Chondrocyte (in vitro differentiated cells): ENCODE results near the gene SPEM2. TPM values are rescaled to one million over a fixed set of nuclear protein-coding genes. Genes with fewer than 3 reads are reported as not detected.
A peak's percentile ranks its signal among the peaks of the same experiment; 100 is the strongest.

Experiments used
- DNase-seq: peaks from one replicate; pipeline ENCODE4 v3.0.0; 2021; ENCODE audit warnings: mixed read lengths, low spot score
- H3K27ac Mint-ChIP-seq: one replicate; pipeline ENCODE4 v1.8.0; 2021; ENCODE audit warnings: mild to moderate bottlenecking, moderate library complexity, mixed read lengths; ENCODE audit not compliant: unreplicated experiment
- H3K27me3 Mint-ChIP-seq: 2 replicates; pipeline ENCODE4 v1.8.0; 2021; ENCODE audit warnings: low read depth, mixed read lengths
- H3K36me3 Mint-ChIP-seq: 2 replicates; pipeline ENCODE4 v1.8.0; 2021; ENCODE audit warnings: low read depth, mixed read lengths
- H3K4me1 Mint-ChIP-seq: 2 replicates; pipeline ENCODE4 v1.8.0; 2021; ENCODE audit warnings: low read depth, mild to moderate bottlenecking, mixed read lengths
- H3K4me3 Mint-ChIP-seq: one replicate; pipeline ENCODE4 v1.8.0; 2021; ENCODE audit warnings: mild to moderate bottlenecking, moderate library complexity, mixed read lengths; ENCODE audit not compliant: unreplicated experiment
- H3K9me3 Mint-ChIP-seq: 2 replicates; pipeline ENCODE4 v1.8.0; 2021; ENCODE audit warnings: low read depth, mixed read lengths
- CTCF ChIP-seq: fragments of 200-600 bp; sonication (generic); IDR thresholded peaks from 2 replicates; pipeline ENCODE4 v1.5.0; 2021; ENCODE audit warnings: antibody characterized with exemption, mild to moderate bottlenecking, moderate library complexity
- total RNA-seq: library from RNA; stranded (reverse); gene quantifications from 3 replicates; pipeline ENCODE4 v1.2.1, GENCODE V29; 2021

SPEM2 gene
- total RNA-seq, 1 donor from 2014 or later = not detected

- H3K27ac Mint-ChIP-seq = peak overlapping the region; percentile 99
- no peaks in the 10 kb centered on the region for H3K27me3 Mint-ChIP-seq
- no peak for DNase-seq
- no peak overlapping the region for H3K4me3 Mint-ChIP-seq
- H3K4me1 Mint-ChIP-seq = peaks cover 44% of the 10 kb centered on the region
- TF ChIP-seq CTCF = no peak
- no peaks in the 10 kb centered on the region for H3K9me3 Mint-ChIP-seq
- H3K36me3 Mint-ChIP-seq = no peaks in the 10 kb centered on the region
These were observed 51.1 kb downstream of the SPEM2 start for GRCh38 chr17:7476494-7476893.

- Mint-ChIP-seq H3K9me3 (no peaks in the 10 kb centered on the region), H3K4me1 (peaks cover 47% of the 10 kb centered on the region), H3K36me3 (no peaks in the 10 kb centered on the region), H3K4me3 (peak overlapping the region; percentile 90), H3K27ac (peak overlapping the region; percentile 99), H3K27me3 (no peaks in the 10 kb centered on the region)
- TF ChIP-seq CTCF = no peak
- no peak for DNase-seq
These were observed 51.5 kb downstream of the SPEM2 start for GRCh38 chr17:7476951-7477350.

Other genes with a start within 250 kb of the SPEM2 start
- 0.46 to 1.9 TPM (median 0.97 TPM) in 3 replicates for gene ASGR1, start 246.2 kb upstream of the SPEM2 start, total RNA-seq
- gene DLG4, start 205.8 kb upstream of the SPEM2 start, total RNA-seq = 28.3 to 34.4 TPM (median 31.3 TPM) in 3 replicates
- 427 to 584 TPM (median 454 TPM) in 3 replicates for gene ACADVL, start 205.7 kb upstream of the SPEM2 start, total RNA-seq
- 58.8 to 65.2 TPM (median 59.5 TPM) in 3 replicates for gene DVL2, start 191.1 kb upstream of the SPEM2 start, total RNA-seq
- gene PHF23, start 186.2 kb upstream of the SPEM2 start, total RNA-seq = 49.5 to 57.8 TPM (median 53.1 TPM) in 3 replicates
- 449 to 459 TPM (median 455 TPM) in 3 replicates for gene GABARAP, start 183.2 kb upstream of the SPEM2 start, total RNA-seq
- 105 to 118 TPM (median 111 TPM) in 3 replicates for gene CTDNEP1, start 173.9 kb upstream of the SPEM2 start, total RNA-seq
- gene ELP5, start 173.4 kb upstream of the SPEM2 start, total RNA-seq = 24.9 to 32.7 TPM (median 25.8 TPM) in 3 replicates
- gene CLDN7, start 163.1 kb upstream of the SPEM2 start, total RNA-seq = 0.42 to 0.54 TPM (median 0.46 TPM) in 3 replicates
- 0.15 to 0.38 TPM (median 0.30 TPM) in 3 replicates for gene SLC2A4, start 143.9 kb upstream of the SPEM2 start, total RNA-seq
- gene YBX2, start 131.0 kb upstream of the SPEM2 start, total RNA-seq = 0.56 to 0.57 TPM in 2 of 3 replicates, not detected in the other
- 364 to 494 TPM (median 376 TPM) in 3 replicates for gene EIF5A, start 118.0 kb upstream of the SPEM2 start, total RNA-seq
- 43.9 to 64.9 TPM (median 55.3 TPM) in 3 replicates for gene GPS2, start 110.3 kb upstream of the SPEM2 start, total RNA-seq
- 28.0 to 43.3 TPM (median 32.4 TPM) in 3 replicates for gene NEURL4, start 96.3 kb upstream of the SPEM2 start, total RNA-seq
- gene ACAP1, start 89.1 kb upstream of the SPEM2 start, total RNA-seq = 2.9 to 6.8 TPM (median 3.7 TPM) in 3 replicates
- gene KCTD11, start 73.5 kb upstream of the SPEM2 start, total RNA-seq = 16.6 to 23.3 TPM (median 23.0 TPM) in 3 replicates
- not detected in 3 replicates for gene TMEM95, start 70.5 kb upstream of the SPEM2 start, total RNA-seq
- 0.22 to 0.72 TPM in 2 of 3 replicates, not detected in the other for gene TNK1, start 44.5 kb upstream of the SPEM2 start, total RNA-seq
- 79.8 to 82.6 TPM (median 81.5 TPM) in 3 replicates for gene PLSCR3, start 31.1 kb upstream of the SPEM2 start, total RNA-seq
- gene TMEM256, start 21.5 kb upstream of the SPEM2 start, total RNA-seq = 32.8 to 42.8 TPM (median 34.3 TPM) in 3 replicates
- gene NLGN2, start 17.8 kb upstream of the SPEM2 start, total RNA-seq = 45.2 to 49.8 TPM (median 46.7 TPM) in 3 replicates
- not detected in 3 replicates for gene SPEM1, start 5.3 kb upstream of the SPEM2 start, total RNA-seq
- gene SPEM3, start 3.2 kb downstream of the SPEM2 start, total RNA-seq = not detected in 3 replicates
- 6.9 to 9.1 TPM (median 7.7 TPM) in 3 replicates for gene TMEM102, start 9.8 kb downstream of the SPEM2 start, total RNA-seq
- 5.0 to 6.0 TPM (median 5.1 TPM) in 3 replicates for gene FGF11, start 13.9 kb downstream of the SPEM2 start, total RNA-seq
- gene CHRNB1, start 19.4 kb downstream of the SPEM2 start, total RNA-seq = 12.2 to 14.0 TPM (median 12.6 TPM) in 3 replicates
- 50.9 to 51.9 TPM (median 51.0 TPM) in 3 replicates for gene ZBTB4, start 54.0 kb downstream of the SPEM2 start, total RNA-seq
- not detected in 3 replicates for gene SLC35G6, start 55.8 kb downstream of the SPEM2 start, total RNA-seq
- 113 to 121 TPM (median 115 TPM) in 3 replicates for gene POLR2A, start 58.8 kb downstream of the SPEM2 start, total RNA-seq
- 12.1 to 23.3 TPM (median 23.0 TPM) in 3 replicates for gene TNFSF12, start 123.4 kb downstream of the SPEM2 start, total RNA-seq
- 0.48 to 1.9 TPM (median 1.7 TPM) in 3 replicates for gene TNFSF13, start 133.1 kb downstream of the SPEM2 start, total RNA-seq
- 45.3 to 57.8 TPM (median 49.4 TPM) in 3 replicates for gene SENP3, start 136.3 kb downstream of the SPEM2 start, total RNA-seq
- 1.2 to 3.3 TPM (median 2.6 TPM) in 3 replicates for gene CD68, start 154.0 kb downstream of the SPEM2 start, total RNA-seq
- gene MPDU1, start 158.2 kb downstream of the SPEM2 start, total RNA-seq = 33.1 to 47.8 TPM (median 35.9 TPM) in 3 replicates
- 0.32 to 0.39 TPM in 2 of 3 replicates, not detected in the other for gene SOX15, start 164.5 kb downstream of the SPEM2 start, total RNA-seq
- gene FXR2, start 189.3 kb downstream of the SPEM2 start, total RNA-seq = 48.4 to 53.7 TPM (median 52.5 TPM) in 3 replicates
- 82.1 to 85.0 TPM (median 84.9 TPM) in 3 replicates for gene SAT2, start 202.2 kb downstream of the SPEM2 start, total RNA-seq
- gene SHBG, start 204.5 kb downstream of the SPEM2 start, total RNA-seq = 0.67 to 1.2 TPM (median 0.92 TPM) in 3 replicates
- gene ATP1B2, start 225.3 kb downstream of the SPEM2 start, total RNA-seq = 0.77 to 2.2 TPM (median 0.90 TPM) in 3 replicates